HEK293 (cell line): ENCODE results near the gene ATP4A.

Experiments used
- IKZF3 ChIP-seq: fragments of 450-650 bp; IDR thresholded peaks from 2 replicates; pipeline ENCODE4 v1.5.0; 2018; ENCODE audit warnings: missing biosample characterization, mild to moderate bottlenecking, missing genetic modification characterization, moderate library complexity
- KLF1 ChIP-seq: fragments of 450-650 bp; formaldehyde crosslinking; IDR thresholded peaks from 2 replicates; pipeline ENCODE4 v1.5.1; 2016; ENCODE audit warnings: missing biosample characterization, missing genetic modification characterization
- MZF1 ChIP-seq: fragments of 450-650 bp; formaldehyde crosslinking; IDR thresholded peaks from 2 replicates; pipeline ENCODE4 v1.5.1; 2017; ENCODE audit warnings: missing biosample characterization, missing genetic modification characterization, borderline replicate concordance
- OSR2 ChIP-seq: fragments of 450-650 bp; formaldehyde crosslinking; IDR thresholded peaks from 2 replicates; pipeline ENCODE4 v1.5.1; 2016; ENCODE audit warnings: missing biosample characterization, missing genetic modification characterization
- ZBTB1 ChIP-seq: fragments of 450-650 bp; formaldehyde crosslinking; IDR thresholded peaks from 2 replicates; pipeline ENCODE4 v1.5.1; 2016; ENCODE audit warnings: missing biosample characterization, missing genetic modification characterization
- ZFP3 ChIP-seq: fragments of 450-650 bp; formaldehyde crosslinking; IDR thresholded peaks from 2 replicates; pipeline ENCODE4 v1.5.1; 2016; ENCODE audit warnings: low read depth, missing biosample characterization, missing genetic modification characterization
- ZNF140 ChIP-seq: fragments of 450-650 bp; formaldehyde crosslinking; IDR thresholded peaks from 2 replicates; pipeline ENCODE4 v1.5.1; 2016; ENCODE audit warnings: missing biosample characterization, missing genetic modification characterization
- ZNF169 ChIP-seq: fragments of 450-650 bp; formaldehyde crosslinking; IDR thresholded peaks from 2 replicates; pipeline ENCODE4 v1.5.1; 2016; ENCODE audit warnings: missing biosample characterization, missing genetic modification characterization
- ZNF19 ChIP-seq: fragments of 450-650 bp; formaldehyde crosslinking; IDR thresholded peaks from 2 replicates; pipeline ENCODE4; 2016; ENCODE audit warnings: missing biosample characterization, missing genetic modification characterization, low read depth
- ZNF501 ChIP-seq: fragments of 450-650 bp; formaldehyde crosslinking; IDR thresholded peaks from 2 replicates; pipeline ENCODE4 v1.5.1; 2016; ENCODE audit warnings: missing biosample characterization, missing genetic modification characterization
- ZNF518A ChIP-seq: fragments of 450-650 bp; formaldehyde crosslinking; conservative IDR thresholded peaks from 2 replicates; pipeline ENCODE4 v1.5.1; 2016; ENCODE audit warnings: low read depth, missing biosample characterization, missing genetic modification characterization
- ZNF560 ChIP-seq: fragments of 450-650 bp; formaldehyde crosslinking; IDR thresholded peaks from 2 replicates; pipeline ENCODE4 v1.5.1; 2017; ENCODE audit warnings: missing biosample characterization, missing genetic modification characterization, borderline replicate concordance
- ZNF639 ChIP-seq: fragments of 450-650 bp; formaldehyde crosslinking; IDR thresholded peaks from 2 replicates; pipeline ENCODE4 v1.5.1; 2016; ENCODE audit warnings: missing biosample characterization, missing genetic modification characterization
- ZNF660 ChIP-seq: fragments of 450-650 bp; IDR thresholded peaks from 2 replicates; pipeline ENCODE4 v1.5.1; 2018; ENCODE audit warnings: missing biosample characterization, mild to moderate bottlenecking, missing genetic modification characterization
- ZNF791 ChIP-seq: fragments of 450-650 bp; formaldehyde crosslinking; IDR thresholded peaks from 2 replicates; pipeline ENCODE4 v1.5.1; 2016; ENCODE audit warnings: missing biosample characterization, missing genetic modification characterization
- ZNF830 ChIP-seq: fragments of 450-650 bp; IDR thresholded peaks from 2 replicates; pipeline ENCODE4 v1.5.0; 2018; ENCODE audit warnings: missing biosample characterization, missing genetic modification characterization, low read depth, mild to moderate bottlenecking, moderate library complexity
- ZNF843 ChIP-seq: fragments of 450-650 bp; formaldehyde crosslinking; IDR thresholded peaks from 2 replicates; pipeline ENCODE4 v1.5.1; 2016; ENCODE audit warnings: missing biosample characterization, missing genetic modification characterization
- TF ChIP-seq, protein P1 (sequence below): fragments of 450-650 bp; formaldehyde crosslinking; IDR thresholded peaks from 2 replicates; pipeline ENCODE4 v1.5.1; 2016; ENCODE audit warnings: missing biosample characterization, missing genetic modification characterization
- TF ChIP-seq, protein P2 (sequence below): fragments of 450-650 bp; formaldehyde crosslinking; IDR thresholded peaks from 2 replicates; pipeline ENCODE4 v1.5.1; 2016; ENCODE audit warnings: missing biosample characterization, missing genetic modification characterization, low read depth
- TF ChIP-seq, protein P3 (sequence below): fragments of 450-650 bp; formaldehyde crosslinking; IDR thresholded peaks from 2 replicates; pipeline ENCODE4 v1.5.1; 2016; ENCODE audit warnings: missing biosample characterization, missing genetic modification characterization
- TF ChIP-seq, protein P4 (sequence below): fragments of 450-650 bp; formaldehyde crosslinking; IDR thresholded peaks from 2 replicates; pipeline ENCODE4 v1.5.1; 2017; ENCODE audit warnings: missing biosample characterization, mild to moderate bottlenecking, missing genetic modification characterization, moderate library complexity
- TF ChIP-seq, protein P5 (sequence below): fragments of 450-650 bp; formaldehyde crosslinking; IDR thresholded peaks from 2 replicates; pipeline ENCODE4 v1.5.1; 2017; ENCODE audit warnings: missing biosample characterization, missing genetic modification characterization

Gene ATP4A

DNA sequence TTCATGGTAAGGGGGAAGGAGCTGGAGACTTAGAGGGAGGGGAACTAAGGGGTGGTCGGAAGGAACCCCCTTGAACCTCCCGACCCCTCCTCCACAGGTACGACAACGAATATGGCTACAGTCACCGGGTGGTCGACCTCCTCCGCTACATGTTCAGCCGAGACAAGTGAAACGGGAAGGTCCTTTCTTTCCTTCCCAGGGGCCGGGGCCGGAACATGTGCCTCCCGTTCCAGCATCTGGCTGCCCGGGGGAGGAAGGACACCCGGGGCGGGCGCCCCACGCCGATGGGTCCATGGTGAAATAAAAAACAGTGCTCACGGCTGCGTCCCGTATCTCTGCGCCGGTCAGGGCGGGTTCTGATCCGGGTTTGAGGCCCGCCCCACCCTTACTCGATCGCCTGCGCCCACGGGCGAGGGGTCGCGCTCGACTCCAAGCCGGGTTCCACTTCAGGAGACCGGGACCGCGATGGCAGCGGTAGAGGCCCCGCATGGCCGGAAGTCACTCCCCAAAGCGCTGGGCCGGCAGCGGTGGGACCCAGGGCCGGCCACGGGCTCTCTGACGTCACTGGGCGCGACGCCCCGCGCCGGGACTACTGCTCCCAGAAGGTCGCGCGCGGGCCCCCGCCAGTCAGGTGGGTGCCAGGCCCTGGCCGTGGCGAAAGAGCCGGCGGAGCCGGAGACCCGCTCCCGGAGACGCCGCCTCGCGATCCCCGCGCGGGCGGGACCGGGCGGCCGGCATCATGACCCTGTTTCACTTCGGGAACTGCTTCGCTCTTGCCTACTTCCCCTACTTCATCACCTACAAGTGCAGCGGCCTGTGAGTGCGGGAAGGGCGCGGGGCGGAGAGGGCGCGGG is 18.2 kb downstream of the ATP4A start, which contains the start of gene TMEM147 (continued):
- TF ChIP-seq ZNF843 (tag by site-specific recombination): peak; percentile 45
- 0 out of 2 replicates have a peak, but pooled peaks have one; percentile 20 for TF ChIP-seq ZNF639 (tag by site-specific recombination)
- TF ChIP-seq, protein P1, sequence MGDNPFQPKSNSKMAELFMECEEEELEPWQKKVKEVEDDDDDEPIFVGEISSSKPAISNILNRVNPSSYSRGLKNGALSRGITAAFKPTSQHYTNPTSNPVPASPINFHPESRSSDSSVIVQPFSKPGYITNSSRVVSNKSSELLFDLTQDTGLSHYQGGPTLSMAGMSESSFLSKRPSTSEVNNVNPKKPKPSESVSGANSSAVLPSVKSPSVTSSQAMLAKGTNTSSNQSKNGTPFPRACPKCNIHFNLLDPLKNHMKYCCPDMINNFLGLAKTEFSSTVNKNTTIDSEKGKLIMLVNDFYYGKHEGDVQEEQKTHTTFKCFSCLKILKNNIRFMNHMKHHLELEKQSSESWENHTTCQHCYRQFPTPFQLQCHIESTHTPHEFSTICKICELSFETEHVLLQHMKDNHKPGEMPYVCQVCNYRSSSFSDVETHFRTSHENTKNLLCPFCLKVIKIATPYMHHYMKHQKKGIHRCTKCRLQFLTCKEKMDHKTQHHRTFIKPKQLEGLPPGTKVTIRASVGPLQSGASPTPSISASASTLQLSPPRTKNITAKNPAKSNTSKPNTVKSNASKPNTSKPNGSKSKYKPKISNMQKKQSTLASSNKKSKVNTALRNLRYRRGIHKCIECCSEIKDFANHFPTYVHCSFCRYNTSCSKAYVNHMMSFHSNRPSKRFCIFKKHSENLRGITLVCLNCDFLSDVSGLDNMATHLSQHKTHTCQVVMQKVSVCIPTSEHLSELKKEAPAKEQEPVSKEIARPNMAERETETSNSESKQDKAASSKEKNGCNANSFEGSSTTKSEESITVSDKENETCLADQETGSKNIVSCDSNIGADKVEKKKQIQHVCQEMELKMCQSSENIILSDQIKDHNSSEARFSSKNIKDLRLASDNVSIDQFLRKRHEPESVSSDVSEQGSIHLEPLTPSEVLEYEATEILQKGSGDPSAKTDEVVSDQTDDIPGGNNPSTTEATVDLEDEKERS (tag by site-specific recombination): 0 out of 2 replicates have a peak, but pooled peaks have one; percentile 1
- TF ChIP-seq ZNF501 (tag by site-specific recombination): peak; percentile 85; the same call in 1 of the 2 replicates
- no peak for TF ChIP-seq ZNF560 (tag by site-specific recombination)
- peak; percentile 51 for TF ChIP-seq ZBTB1 (tag by site-specific recombination)
- TF ChIP-seq ZNF830 (tag by site-specific recombination): no peak
- peak; percentile 70 for TF ChIP-seq OSR2
- 0 out of 2 replicates have a peak, but pooled peaks have one; percentile 32 for TF ChIP-seq ZFP3
- no peak for TF ChIP-seq ZNF169 (tag by site-specific recombination)
- TF ChIP-seq, protein P2, sequence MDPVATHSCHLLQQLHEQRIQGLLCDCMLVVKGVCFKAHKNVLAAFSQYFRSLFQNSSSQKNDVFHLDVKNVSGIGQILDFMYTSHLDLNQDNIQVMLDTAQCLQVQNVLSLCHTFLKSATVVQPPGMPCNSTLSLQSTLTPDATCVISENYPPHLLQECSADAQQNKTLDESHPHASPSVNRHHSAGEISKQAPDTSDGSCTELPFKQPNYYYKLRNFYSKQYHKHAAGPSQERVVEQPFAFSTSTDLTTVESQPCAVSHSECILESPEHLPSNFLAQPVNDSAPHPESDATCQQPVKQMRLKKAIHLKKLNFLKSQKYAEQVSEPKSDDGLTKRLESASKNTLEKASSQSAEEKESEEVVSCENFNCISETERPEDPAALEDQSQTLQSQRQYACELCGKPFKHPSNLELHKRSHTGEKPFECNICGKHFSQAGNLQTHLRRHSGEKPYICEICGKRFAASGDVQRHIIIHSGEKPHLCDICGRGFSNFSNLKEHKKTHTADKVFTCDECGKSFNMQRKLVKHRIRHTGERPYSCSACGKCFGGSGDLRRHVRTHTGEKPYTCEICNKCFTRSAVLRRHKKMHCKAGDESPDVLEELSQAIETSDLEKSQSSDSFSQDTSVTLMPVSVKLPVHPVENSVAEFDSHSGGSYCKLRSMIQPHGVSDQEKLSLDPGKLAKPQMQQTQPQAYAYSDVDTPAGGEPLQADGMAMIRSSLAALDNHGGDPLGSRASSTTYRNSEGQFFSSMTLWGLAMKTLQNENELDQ: no peak; the same call in 1 of the 2 replicates
- TF ChIP-seq ZNF140 (tag by site-specific recombination): no peak
- peak; percentile 43; the same call in 1 of the 2 replicates for TF ChIP-seq KLF1
- TF ChIP-seq ZNF660 (tag by site-specific recombination): peak; percentile 98
- no peak for TF ChIP-seq ZNF19
- TF ChIP-seq, protein P3, sequence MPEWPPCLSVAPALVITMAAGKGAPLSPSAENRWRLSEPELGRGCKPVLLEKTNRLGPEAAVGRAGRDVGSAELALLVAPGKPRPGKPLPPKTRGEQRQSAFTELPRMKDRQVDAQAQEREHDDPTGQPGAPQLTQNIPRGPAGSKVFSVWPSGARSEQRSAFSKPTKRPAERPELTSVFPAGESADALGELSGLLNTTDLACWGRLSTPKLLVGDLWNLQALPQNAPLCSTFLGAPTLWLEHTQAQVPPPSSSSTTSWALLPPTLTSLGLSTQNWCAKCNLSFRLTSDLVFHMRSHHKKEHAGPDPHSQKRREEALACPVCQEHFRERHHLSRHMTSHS (tag by site-specific recombination): 0 out of 2 replicates have a peak, but pooled peaks have one; percentile 4
- TF ChIP-seq, protein P4, sequence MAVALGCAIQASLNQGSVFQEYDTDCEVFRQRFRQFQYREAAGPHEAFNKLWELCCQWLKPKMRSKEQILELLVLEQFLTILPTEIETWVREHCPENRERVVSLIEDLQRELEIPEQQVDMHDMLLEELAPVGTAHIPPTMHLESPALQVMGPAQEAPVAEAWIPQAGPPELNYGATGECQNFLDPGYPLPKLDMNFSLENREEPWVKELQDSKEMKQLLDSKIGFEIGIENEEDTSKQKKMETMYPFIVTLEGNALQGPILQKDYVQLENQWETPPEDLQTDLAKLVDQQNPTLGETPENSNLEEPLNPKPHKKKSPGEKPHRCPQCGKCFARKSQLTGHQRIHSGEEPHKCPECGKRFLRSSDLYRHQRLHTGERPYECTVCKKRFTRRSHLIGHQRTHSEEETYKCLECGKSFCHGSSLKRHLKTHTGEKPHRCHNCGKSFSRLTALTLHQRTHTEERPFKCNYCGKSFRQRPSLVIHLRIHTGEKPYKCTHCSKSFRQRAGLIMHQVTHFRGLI: peak; percentile 64; the same call in 1 of the 2 replicates
- TF ChIP-seq IKZF3 (tag by site-specific recombination): peak; percentile 74
- TF ChIP-seq, protein P5, sequence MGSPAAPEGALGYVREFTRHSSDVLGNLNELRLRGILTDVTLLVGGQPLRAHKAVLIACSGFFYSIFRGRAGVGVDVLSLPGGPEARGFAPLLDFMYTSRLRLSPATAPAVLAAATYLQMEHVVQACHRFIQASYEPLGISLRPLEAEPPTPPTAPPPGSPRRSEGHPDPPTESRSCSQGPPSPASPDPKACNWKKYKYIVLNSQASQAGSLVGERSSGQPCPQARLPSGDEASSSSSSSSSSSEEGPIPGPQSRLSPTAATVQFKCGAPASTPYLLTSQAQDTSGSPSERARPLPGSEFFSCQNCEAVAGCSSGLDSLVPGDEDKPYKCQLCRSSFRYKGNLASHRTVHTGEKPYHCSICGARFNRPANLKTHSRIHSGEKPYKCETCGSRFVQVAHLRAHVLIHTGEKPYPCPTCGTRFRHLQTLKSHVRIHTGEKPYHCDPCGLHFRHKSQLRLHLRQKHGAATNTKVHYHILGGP (tag by site-specific recombination): no peak
- TF ChIP-seq ZNF791: 0 out of 2 replicates have a peak, but pooled peaks have one; percentile 43
- peak; percentile 62; the same call in 1 of the 2 replicates for TF ChIP-seq ZNF518A (tag by site-specific recombination)
- TF ChIP-seq MZF1 (tag by site-specific recombination): 0 out of 2 replicates have a peak, but pooled peaks have one; percentile 63
